H1 (cell line): Measurements from ENCODE around the gene TBC1D24. TPM values are rescaled to one million over a fixed set of nuclear protein-coding genes. Genes with fewer than 3 reads are reported as not detected.

Source experiments
- CTCF ChIA-PET: fragments of 300-600 bp; sonication (Branson Sonifier 250); formaldehyde crosslinking; loops from one replicate; lab custom pipeline; 2021; ENCODE audit not compliant: partially characterized antibody; lab: Charles Lee
- POLR2A ChIA-PET: fragments of 300-600 bp; sonication (Branson Sonifier 250); formaldehyde crosslinking; loops from one replicate; lab custom pipeline; 2021; ENCODE audit warnings: inconsistent platforms; ENCODE audit not compliant: partially characterized antibody; lab: Charles Lee
- DNase-seq, 2 experiments: peaks; one replicate each; pipeline versions ENCODE4 v3.0.0 to v3.0.0-alpha.2; 2010 to 2022; ENCODE audit warnings: low spot score in 2 of 2, low read depth in 1 of 2, mixed read lengths in 1 of 2
- FAIRE-seq: peaks from 2 replicates; lab custom pipeline; 2011; peaks lifted over from hg19 to GRCh38; lab: Jason Lieb, UNC
- H2AFZ ChIP-seq: 2 replicates; pipeline ENCODE4 v1.8.1; 2012; ENCODE audit warnings: low read length, inconsistent platforms
- H2AK5ac ChIP-seq: 2 replicates; pipeline ENCODE4 v1.6.1; 2013; ENCODE audit warnings: low read depth, low read length
- H2BK120ac ChIP-seq: replicated peaks from 2 replicates; pipeline ENCODE3; 2013; ENCODE audit warnings: low read depth, low read length, inconsistent platforms
- H2BK12ac ChIP-seq: 2 replicates; pipeline ENCODE4 v1.6.1; 2013; ENCODE audit warnings: low read depth, low read length
- H2BK15ac ChIP-seq: 2 replicates; pipeline ENCODE4 v1.6.1; 2013; ENCODE audit warnings: low read length
- H2BK20ac ChIP-seq: 2 replicates; pipeline ENCODE4 v1.6.1; 2013; ENCODE audit warnings: low read length
- H2BK5ac ChIP-seq: 2 replicates; pipeline ENCODE4 v1.6.1; 2013; ENCODE audit warnings: low read depth, low read length
- H3K14ac ChIP-seq: 2 replicates; pipeline ENCODE4 v1.6.1; 2013; ENCODE audit warnings: inconsistent platforms; ENCODE audit not compliant: insufficient read length
- H3K18ac ChIP-seq: 2 replicates; pipeline ENCODE4 v1.6.1; 2013; ENCODE audit warnings: low read length; ENCODE audit errors: extremely low read depth
- H3K23ac ChIP-seq: 2 replicates; pipeline ENCODE4 v1.6.1; 2013; ENCODE audit warnings: inconsistent platforms; ENCODE audit not compliant: insufficient read length
- H3K23me2 ChIP-seq: 2 replicates; pipeline ENCODE4 v1.6.1; 2013; ENCODE audit warnings: low read depth, low read length
- H3K27ac ChIP-seq: 2 replicates; pipeline ENCODE4 v1.6.1; 2011; ENCODE audit warnings: low read depth, low read length, inconsistent platforms
- H3K27me3 ChIP-seq, 4 experiments: replicated peaks in 1 of 4; 1 replicate in 1 of 4; 2 replicates in 3 of 4; pipeline versions ENCODE4 v1.6.1 to v1.8.1; 2011 to 2013; ENCODE audit warnings: low read length in 3 of 4, mild to moderate bottlenecking in 3 of 4, inconsistent platforms in 2 of 4, mixed read lengths in 2 of 4, moderate library complexity in 1 of 4; ENCODE audit not compliant: control insufficient read depth in 3 of 4, insufficient read depth in 3 of 4; ENCODE audit errors: extremely low read depth in 1 of 4
- H3K36me3 ChIP-seq, 4 experiments: 2 replicates each; pipeline versions ENCODE4 v1.6.1 to v1.8.1; 2011 to 2013; ENCODE audit warnings: mild to moderate bottlenecking in 4 of 4, low read length in 3 of 4, moderate library complexity in 2 of 4, control low read depth in 1 of 4, inconsistent platforms in 1 of 4; ENCODE audit not compliant: insufficient read depth in 4 of 4, control insufficient read depth in 2 of 4
- H3K4ac ChIP-seq: replicated peaks from 2 replicates; pipeline ENCODE3; 2013; ENCODE audit warnings: low read length, low read depth, mixed read lengths, inconsistent platforms; ENCODE audit not compliant: insufficient read length
- H3K4me1 ChIP-seq, 4 experiments: replicated peaks in 1 of 4; 1 replicate in 1 of 4; 2 replicates in 3 of 4; pipeline versions ENCODE4 v1.6.1 to v1.8.1; 2011 to 2013; ENCODE audit warnings: low read length in 3 of 4, inconsistent platforms in 2 of 4, mixed read lengths in 1 of 4; ENCODE audit not compliant: insufficient read depth in 4 of 4, control insufficient read depth in 3 of 4
- H3K4me2 ChIP-seq, 2 experiments: 2 replicates each; pipeline versions ENCODE4 v1.6.1 to v1.8.1; 2011 to 2013; ENCODE audit warnings: low read depth in 2 of 2, low read length in 2 of 2, control low read depth in 1 of 2, inconsistent platforms in 1 of 2, mild to moderate bottlenecking in 1 of 2; ENCODE audit not compliant: insufficient read depth in 1 of 2
- H3K4me3 ChIP-seq, 4 experiments: fragments of 200-600, 300-600 bp in 1 of 4; sonication (generic), shearing (Covaris generic), sonication (Bioruptor Twin) in 1 of 4; 2 replicates each; pipeline versions ENCODE4 v1.5.1 to v1.8.1; 2011 to 2016; ENCODE audit warnings: low read length in 4 of 4, low read depth in 3 of 4, control low read depth in 2 of 4, inconsistent platforms in 2 of 4, mild to moderate bottlenecking in 2 of 4, mixed read lengths in 1 of 4, moderate library complexity in 1 of 4; ENCODE audit not compliant: insufficient read depth in 2 of 4; ENCODE audit errors: extremely low read depth in 1 of 4
- H3K56ac ChIP-seq: replicated peaks from 2 replicates; pipeline ENCODE3; 2013; ENCODE audit warnings: low read depth, mild to moderate bottlenecking, mixed read lengths, low read length, inconsistent platforms; ENCODE audit not compliant: insufficient read length
- H3K79me1 ChIP-seq: 2 replicates; pipeline ENCODE4 v1.6.1; 2013; ENCODE audit warnings: low read depth, low read length, control low read depth
- H3K79me2 ChIP-seq, 2 experiments: 2 replicates each; pipeline versions ENCODE4 v1.6.1 to v1.8.1; 2012 to 2013; ENCODE audit warnings: low read length in 2 of 2, mild to moderate bottlenecking in 2 of 2, inconsistent platforms in 1 of 2; ENCODE audit not compliant: insufficient read depth in 2 of 2, control insufficient read depth in 1 of 2
- H3K9ac ChIP-seq, 4 experiments: replicated peaks in 1 of 4; 1 replicate in 1 of 4; 2 replicates in 3 of 4; pipeline versions ENCODE4 v1.6.1 to v1.8.1; 2011 to 2013; ENCODE audit warnings: low read depth in 3 of 4, low read length in 3 of 4, control low read depth in 2 of 4, mild to moderate bottlenecking in 2 of 4, moderate library complexity in 2 of 4, inconsistent platforms in 1 of 4; ENCODE audit errors: extremely low read depth in 1 of 4
- H3K9me3 ChIP-seq, 2 experiments: 2 replicates each; pipeline versions ENCODE4 v1.6.1 to v1.8.1; 2012 to 2013; ENCODE audit warnings: mild to moderate bottlenecking in 2 of 2, moderate library complexity in 2 of 2, control low read depth in 1 of 2, inconsistent platforms in 1 of 2, low read depth in 1 of 2, low read length in 1 of 2, mixed read lengths in 1 of 2; ENCODE audit not compliant: insufficient read depth in 2 of 2
- H4K20me1 ChIP-seq, 2 experiments: replicated peaks in 1 of 2; 2 replicates each; pipeline versions ENCODE3 to v1.8.1; 2011 to 2013; ENCODE audit warnings: inconsistent platforms in 2 of 2, low read length in 2 of 2, mild to moderate bottlenecking in 1 of 2; ENCODE audit not compliant: insufficient read depth in 2 of 2, control insufficient read depth in 1 of 2
- H4K5ac ChIP-seq: 2 replicates; pipeline ENCODE4 v1.6.1; 2013; ENCODE audit warnings: low read length, low read depth, mixed read lengths, inconsistent platforms; ENCODE audit not compliant: insufficient read length
- H4K8ac ChIP-seq: 2 replicates; pipeline ENCODE4 v1.8.0; 2013; ENCODE audit warnings: mild to moderate bottlenecking, moderate library complexity, low read length, inconsistent platforms; ENCODE audit not compliant: insufficient read depth; ENCODE audit errors: extremely low read depth
- H4K91ac ChIP-seq: replicated peaks from 2 replicates; pipeline ENCODE3; 2013; ENCODE audit warnings: low read length, mixed read lengths, inconsistent platforms; ENCODE audit not compliant: insufficient read length
- NRF1 ChIP-seq: IDR thresholded peaks from 2 replicates; pipeline ENCODE4 v1.6.1; 2011; ENCODE audit warnings: mild to moderate bottlenecking, low read depth, low read length, improper control_type of control experiment
- RNF2 ChIP-seq: fragments of 200-900, 300-1000 bp; sonication (generic); IDR thresholded peaks from 2 replicates; pipeline ENCODE4 v1.7.1; 2016; ENCODE audit warnings: borderline replicate concordance, low read depth, mild to moderate bottlenecking, antibody characterized with exemption, low read length; ENCODE audit not compliant: poor library complexity, severe bottlenecking; ENCODE audit errors: missing control alignments
- WGBS, 2 experiments: shearing (Covaris generic) in 1 of 2; methylation state at CpG; one replicate each; pipeline versions ENCODE4 v1.1.6 to v1.1.7; 2013 to 2015; ENCODE audit warnings: low lambda C conversion rate in 2 of 2, mixed read lengths in 2 of 2, inconsistent platforms in 1 of 2, low coverage in 1 of 2, missing lambda C conversion rate in 1 of 2; ENCODE audit not compliant: insufficient replicate concordance in 2 of 2, insufficient coverage in 1 of 2, insufficient read length in 1 of 2; ENCODE audit errors: extremely low coverage in 1 of 2, missing lambda C conversion rate in 1 of 2; 5-methylcytosine and 5-hydroxymethylcytosine counted together
- polyA plus RNA-seq, 7 experiments: library from polyadenylated mRNA; depleted of rRNA in 3 of 7; stranded (reverse) in 5 of 7; unstranded in 2 of 7; fragments of >200 nt in 5 of 7; fragments of 200-250 nt in 2 of 7; gene quantifications; 1 replicate in 5 of 7; 2 replicates in 1 of 7; 4 replicates in 1 of 7; pipeline versions ENCODE4 v1.2.1 to v1.2.3, GENCODE V29; 2011 to 2013; ENCODE audit warnings: missing spikeins in 2 of 7, mixed read lengths in 2 of 7
- total RNA-seq: library from RNA; stranded (reverse); fragmentation: NEBNext Ultra II Directional; extraction: Animal tissue kit (Norgen Biotek cat#: 25700); gene quantifications from 2 replicates; pipeline ENCODE4 v1.2.1, GENCODE V29; 2021

Gene TBC1D24
- total and polyA plus RNA-seq, 2 of the 8 experiments (the other 6 are each of a cell fraction or from before 2014, with no cell fraction given) = 8.7 to 21.5 TPM

DNA sequence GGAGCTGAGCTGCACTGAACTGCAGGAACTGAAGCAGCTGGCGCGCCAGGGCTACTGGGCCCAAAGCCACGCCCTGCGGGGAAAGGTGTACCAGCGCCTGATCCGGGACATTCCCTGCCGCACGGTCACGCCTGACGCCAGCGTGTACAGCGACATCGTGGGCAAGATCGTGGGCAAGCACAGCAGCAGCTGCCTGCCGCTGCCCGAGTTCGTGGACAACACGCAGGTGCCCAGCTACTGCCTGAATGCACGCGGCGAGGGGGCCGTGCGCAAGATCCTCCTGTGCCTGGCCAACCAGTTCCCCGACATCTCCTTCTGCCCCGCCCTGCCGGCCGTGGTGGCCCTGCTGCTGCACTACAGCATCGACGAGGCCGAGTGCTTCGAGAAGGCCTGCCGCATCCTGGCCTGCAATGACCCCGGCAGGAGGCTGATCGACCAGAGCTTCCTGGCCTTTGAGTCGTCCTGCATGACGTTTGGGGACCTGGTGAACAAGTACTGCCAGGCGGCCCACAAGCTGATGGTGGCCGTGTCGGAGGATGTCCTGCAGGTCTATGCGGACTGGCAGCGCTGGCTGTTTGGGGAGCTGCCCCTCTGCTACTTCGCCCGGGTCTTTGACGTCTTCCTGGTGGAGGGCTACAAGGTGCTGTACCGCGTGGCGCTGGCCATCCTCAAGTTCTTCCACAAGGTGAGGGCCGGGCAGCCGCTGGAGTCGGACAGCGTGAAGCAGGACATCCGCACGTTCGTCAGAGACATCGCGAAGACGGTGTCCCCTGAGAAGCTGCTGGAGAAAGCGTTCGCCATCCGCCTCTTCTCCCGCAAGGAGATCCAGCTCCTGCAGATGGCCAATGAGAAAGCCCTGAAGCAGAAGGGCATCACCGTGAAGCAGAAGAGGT, 21.5 kb downstream of the TBC1D24 start:
- no peak overlapping the region for H3K18ac ChIP-seq
- H2AK5ac ChIP-seq = no peak overlapping the region
- WGBS, 2 experiments = 95% methylated on average over 56 of the region's 62 CpGs; no CpG with 5 or more reads in 1 of the 2 experiments
- no peaks in the 10 kb centered on the region for H3K9me3 ChIP-seq
- H3K27ac ChIP-seq = no peak overlapping the region
- no peak overlapping the region for H3K56ac ChIP-seq
- H2BK5ac ChIP-seq = no peak overlapping the region; the same call in 1 of the 2 replicates
- FAIRE-seq (no peak), DNase-seq (no peak)
- H2BK20ac ChIP-seq = no peak overlapping the region
- no peak overlapping the region for H3K14ac ChIP-seq
- H3K79me2 ChIP-seq = no peaks in the 10 kb centered on the region
- POLR2A ChIA-PET = interaction anchor here (1.5 to 2.1 kb wide), 3 partner anchors 14 to 274 kb away, joined by 3 to 5 read pairs (median 4); partner anchors contain the start of gene ATP6V0C
- CTCF ChIA-PET = interaction anchor here (0.8 to 1.4 kb wide), 6 partner anchors 10 to 251 kb away, joined by 3 to 4 read pairs (median 4); partner anchors contain the start of gene TEDC2
- peaks cover 0 to 15% (median 4%) of the 10 kb centered on the region in 4 experiments; a peak in 4 of 8 replicates for H3K36me3 ChIP-seq
- H3K4me3 ChIP-seq = no peak overlapping the region
- H3K79me1 ChIP-seq = no peaks in the 10 kb centered on the region; the same call in 1 of the 2 replicates
- H2AFZ ChIP-seq = no peak overlapping the region
- peaks cover 2 to 6% of the 10 kb centered on the region in 2 experiments for H4K20me1 ChIP-seq
- no peak overlapping the region for H3K4me2 ChIP-seq
- TF ChIP-seq RNF2 (no peak), NRF1 (no peak)
- H3K9ac ChIP-seq = no peak overlapping the region
- H3K4me1 ChIP-seq = peaks cover 0 to 6% (median 2%) of the 10 kb centered on the region in 4 experiments; a peak in 4 of 7 replicates
- no peak overlapping the region for H3K23ac ChIP-seq
- no peak overlapping the region for H4K91ac ChIP-seq
- H3K27me3 ChIP-seq = no peaks in the 10 kb centered on the region; a peak in 1 of 7 replicates
- H2BK15ac ChIP-seq = no peak overlapping the region
- no peak overlapping the region for H3K4ac ChIP-seq
- H2BK12ac ChIP-seq = no peak overlapping the region; the same call in 1 of the 2 replicates
- no peak overlapping the region for H2BK120ac ChIP-seq
- no peak overlapping the region for H4K8ac ChIP-seq
- H4K5ac ChIP-seq = no peak overlapping the region
- no peaks in the 10 kb centered on the region for H3K23me2 ChIP-seq
